HG02884 (cell line): ENCODE data around the gene TUBGCP2.

Experiments
- ATAC-seq: cut with Tn5 transposase; IDR thresholded peaks from one replicate; pipeline ENCODE4 v1.9.1; 2021; ENCODE audit warnings: mild to moderate bottlenecking, moderate library complexity; ENCODE audit not compliant: unreplicated experiment

The TUBGCP2 gene

GRCh38 chr10:133344236-133344635 lies 35.6 kb upstream of the TUBGCP2 start:
- no peak for ATAC-seq

- ATAC-seq, result no peak
Observed at GRCh38 chr10:133343558-133343957, 34.9 kb upstream of the TUBGCP2 start.

GRCh38 chr10:133342942-133343341 lies 34.3 kb upstream of the TUBGCP2 start:
- no peak for ATAC-seq

GRCh38 chr10:133341983-133342382 lies 33.3 kb upstream of the TUBGCP2 start:
- no peak for ATAC-seq

GRCh38 chr10:133339708-133340380 lies 31.2 kb upstream of the TUBGCP2 start:
- no peak for ATAC-seq

GRCh38 chr10:133338080-133339071 lies 29.7 kb upstream of the TUBGCP2 start:
- no peak for ATAC-seq

GRCh38 chr10:133337370-133337725 lies 28.7 kb upstream of the TUBGCP2 start:
- ATAC-seq, result no peak

GRCh38 chr10:133336577-133337369 lies 28.1 kb upstream of the TUBGCP2 start, which contains the start of gene CALY:
CALY (minus strand) TSS chr10:133336896; CDS start chr10:133328989, 7,907 bp downstream.
- no peak for ATAC-seq

GRCh38 chr10:133336118-133336576 lies 27.5 kb upstream of the TUBGCP2 start:
- ATAC-seq, result no peak

GRCh38 chr10:133335246-133336117 lies 26.8 kb upstream of the TUBGCP2 start:
- ATAC-seq, result no peak

- no peak for ATAC-seq
Observed at GRCh38 chr10:133334503-133335245, 26.0 kb upstream of the TUBGCP2 start.

GRCh38 chr10:133332936-133333699 lies 24.4 kb upstream of the TUBGCP2 start:
- ATAC-seq, result no peak

- ATAC-seq, result peak; percentile 90
Observed at GRCh38 chr10:133329491-133330202, 21.0 kb upstream of the TUBGCP2 start.

- ATAC-seq, result no peak
Observed at GRCh38 chr10:133328358-133329343, 20.0 kb upstream of the TUBGCP2 start.

GRCh38 chr10:133327651-133328357 lies 19.1 kb upstream of the TUBGCP2 start:
- ATAC-seq, result no peak
